GM12878 (cell line): ENCODE results near the gene INPP1. TPM values are rescaled to one million over a fixed set of nuclear protein-coding genes. Genes with fewer than 3 reads are reported as not detected.
"Not testable (repeated sequence)": the region's sequence is repeated elsewhere in the genome, so short reads cannot be mapped to it uniquely, and the experiment has no call there.

Experiments used
- ATAC-seq: fragments of 200-7000 bp; cut with Tn5 transposase; 3 replicates; pipeline ENCODE4 v1.9.1; 2020; ENCODE audit warnings: mild to moderate bottlenecking, moderate library complexity
- BruUV-seq: library from RNA; stranded (reverse); fragments of 400-500 nt; replicated peaks from 2 replicates; lab custom pipeline; 2021; lab: Mats Ljungman, UMichigan
- CTCF ChIA-PET: fragments of 300-600 bp; sonication (Branson Sonifier 250); formaldehyde crosslinking; extraction: SDS; loops from one replicate; lab custom pipeline; 2021; ENCODE audit warnings: inconsistent platforms; lab: Yijun Ruan, JAX
- POLR2A ChIA-PET: fragments of 350-600 bp; formaldehyde crosslinking; extraction: SDS; loops from one replicate; lab custom pipeline; 2021; ENCODE audit warnings: inconsistent platforms; lab: Charles Lee
- RAD21 ChIA-PET: fragments of 300-600 bp; sonication (Branson Sonifier 250); formaldehyde crosslinking; loops from one replicate; lab custom pipeline; 2023; ENCODE audit warnings: antibody characterized with exemption; ENCODE audit not compliant: unreplicated experiment; lab: Charles Lee
- SMC1A ChIA-PET: fragments of 300-600 bp; sonication (Branson Sonifier 250); formaldehyde crosslinking; loops from one replicate; lab custom pipeline; 2023; ENCODE audit not compliant: unreplicated experiment, uncharacterized antibody; lab: Charles Lee
- DNase-seq: peaks from one replicate; pipeline ENCODE4 v3.0.0-alpha.2; 2011; ENCODE audit warnings: low read depth, low spot score
- FAIRE-seq: peaks from 3 replicates; lab custom pipeline; 2011; peaks lifted over from hg19 to GRCh38; lab: Jason Lieb, UNC
- H2AFZ ChIP-seq: 2 replicates; pipeline ENCODE4 v1.6.0; 2011; ENCODE audit warnings: low read depth, low read length, control low read depth; ENCODE audit not compliant: control insufficient read depth
- H3K27ac ChIP-seq: 2 replicates; pipeline ENCODE4 v1.5.1; 2011; ENCODE audit warnings: control low read depth; ENCODE audit not compliant: control insufficient read depth, insufficient read depth
- H3K27me3 ChIP-seq, 2 experiments: replicated peaks in 1 of 2; 2 replicates each; pipeline versions ENCODE4 v1.6.0 to v1.6.1; 2011; ENCODE audit warnings: low read length in 1 of 2; ENCODE audit not compliant: control insufficient read depth in 2 of 2, insufficient read depth in 2 of 2
- H3K36me3 ChIP-seq, 2 experiments: 2 replicates each; pipeline ENCODE4 v1.5.1; 2011; ENCODE audit warnings: low read length in 1 of 2; ENCODE audit not compliant: control insufficient read depth in 2 of 2, insufficient read depth in 2 of 2
- H3K4me1 ChIP-seq: 2 replicates; pipeline ENCODE4 v1.6.1; 2011; ENCODE audit warnings: mild to moderate bottlenecking, low read length, moderate library complexity, mixed read lengths; ENCODE audit not compliant: control insufficient read depth, insufficient read depth
- H3K4me2 ChIP-seq: 2 replicates; pipeline ENCODE4 v1.6.0; 2011; ENCODE audit warnings: control low read depth; ENCODE audit not compliant: control insufficient read depth, insufficient read depth
- H3K4me3 ChIP-seq: fragments of 200-600 bp; sonication (generic); 2 replicates; pipeline ENCODE4 v1.5.1; 2016
- H3K79me2 ChIP-seq: 2 replicates; pipeline ENCODE4 v1.6.0; 2011; ENCODE audit warnings: low read length; ENCODE audit not compliant: control insufficient read depth, insufficient read depth
- H3K9ac ChIP-seq: 2 replicates; pipeline ENCODE4 v1.8.0; 2011; ENCODE audit warnings: low read length, control low read depth, mixed read lengths; ENCODE audit not compliant: control insufficient read depth, insufficient read depth
- H3K9me3 ChIP-seq: replicated peaks from 3 replicates; pipeline ENCODE4 v1.5.1; 2011; ENCODE audit warnings: mild to moderate bottlenecking, low read length; ENCODE audit not compliant: control insufficient read depth, insufficient read depth
- H4K20me1 ChIP-seq: 2 replicates; pipeline ENCODE4 v1.6.0; 2011; ENCODE audit not compliant: control insufficient read depth, insufficient read depth
- RELA ChIP-seq: fragments of 450-650 bp; IDR thresholded peaks from 2 replicates; pipeline ENCODE4 v1.8.0; 2014; ENCODE audit warnings: borderline replicate concordance; ENCODE audit not compliant: partially characterized antibody
- SP1 ChIP-seq: IDR thresholded peaks from one replicate; pipeline ENCODE4 v1.6.1; 2011; ENCODE audit warnings: low read depth, low read length
- SPI1 ChIP-seq: IDR thresholded peaks from 2 replicates; pipeline ENCODE4 v1.6.1; 2011; ENCODE audit warnings: low read depth, mild to moderate bottlenecking, low read length, moderate library complexity, borderline replicate concordance; ENCODE audit not compliant: insufficient read depth
- SREBF1 ChIP-seq: IDR thresholded peaks from 2 replicates; pipeline ENCODE4 v1.6.1; 2012; ENCODE audit warnings: mild to moderate bottlenecking, low read length
- WGBS: methylation state at CpG from one replicate; pipeline ENCODE4 v1.1.6; 2016; ENCODE audit warnings: low lambda C conversion rate; ENCODE audit not compliant: insufficient replicate concordance, insufficient coverage; ENCODE audit errors: missing lambda C conversion rate; 5-methylcytosine and 5-hydroxymethylcytosine counted together
- in situ Hi-C: fragments of 300-500 bp; cut with MboI; formaldehyde crosslinking; loops from 9 replicates; pipeline ENCODE4 v1.14.3; 2018; ENCODE audit warnings: mixed read lengths
- intact Hi-C: fragments of 100-400 bp; cut with micrococcal nuclease; formaldehyde crosslinking; loops from one replicate; pipeline ENCODE4 v1.14.2; 2022; ENCODE audit not compliant: unreplicated experiment
- polyA plus RNA-seq, 11 experiments: library from polyadenylated mRNA; depleted of rRNA in 4 of 11; unstranded in 6 of 11; stranded (reverse) in 5 of 11; fragments of >200 nt; fragmentation: Nextera tagmentation in 4 of 11; fragmentation: Illumina TruSeq in 1 of 11; extraction: Ambion mirVana in 4 of 11; extraction: Trizol in 1 of 11; gene quantifications; 1 replicate in 1 of 11; 2 replicates in 10 of 11; pipeline versions ENCODE4 v1.2.1 to v1.2.3, GENCODE V29; 2011 to 2016; ENCODE audit warnings: inconsistent platforms in 2 of 11, missing spikeins in 2 of 11, low read depth in 1 of 11
- total RNA-seq, 4 experiments: library from RNA; depleted of rRNA in 3 of 4; stranded (reverse); fragments of >200 nt in 3 of 4; fragmentation: Illumina TruSeq in 1 of 4; extraction: Trizol in 1 of 4; gene quantifications; 2 replicates each; pipeline versions ENCODE4 v1.2.1 to v1.2.3, GENCODE V29; 2013 to 2021

INPP1 gene
- total and polyA plus RNA-seq, 10 of the 15 experiments (the other 5 are each of a cell fraction or from before 2014, with no cell fraction given), result 3.3 to 17.9 (median 11.1) TPM

- RAD21 ChIA-PET, result no interaction called here
- H2AFZ ChIP-seq, result no peak overlapping the region
- H3K4me1 ChIP-seq, result no peaks in the 10 kb centered on the region
- ATAC-seq (no peak), DNase-seq (no peak), FAIRE-seq (no peak)
- intact Hi-C loops, result no loop called here
- no peak overlapping the region for H3K4me3 ChIP-seq
- CTCF ChIA-PET, result no interaction called here
- H3K9me3 ChIP-seq, result no peaks in the 10 kb centered on the region
- no peak for TF ChIP-seq RELA
- TF ChIP-seq SREBF1, result no peak
- TF ChIP-seq SP1, result no peak
- TF ChIP-seq SPI1, result no peak
- in situ Hi-C loops, result no loop called here
- BruUV-seq, result no TSS peak
- no peak overlapping the region for H3K27ac ChIP-seq
- no peak overlapping the region for H3K4me2 ChIP-seq
- no peaks in the 10 kb centered on the region for H4K20me1 ChIP-seq
- H3K9ac ChIP-seq, result no peak overlapping the region
- H3K36me3 ChIP-seq, result no peaks in the 10 kb centered on the region
- POLR2A ChIA-PET, result no interaction called here
- SMC1A ChIA-PET, result no interaction called here
- H3K27me3 ChIP-seq, result no peaks in the 10 kb centered on the region
- no peaks in the 10 kb centered on the region for H3K79me2 ChIP-seq
Observed at GRCh38 chr2:190335225-190335559, 8.2 kb upstream of the INPP1 start.

- H3K36me3 ChIP-seq, DNase-seq, FAIRE-seq, H3K9ac ChIP-seq, SMC1A ChIA-PET, CTCF ChIA-PET, intact Hi-C loops, in situ Hi-C loops, H3K27ac ChIP-seq, H3K4me1 ChIP-seq, POLR2A ChIA-PET, BruUV-seq, H3K27me3 ChIP-seq, H3K4me2 ChIP-seq, H3K79me2 ChIP-seq, H3K4me3 ChIP-seq, H4K20me1 ChIP-seq, H3K9me3 ChIP-seq, ATAC-seq, H2AFZ ChIP-seq, RAD21 ChIA-PET: not testable (repeated sequence)
- WGBS, result 52% methylated on average over 4 of the region's 4 CpGs
Observed at GRCh38 chr2:190335584-190335983, 7.8 kb upstream of the INPP1 start.
